Measurements from ENCODE around the gene LY6G6F. TPM values are rescaled to one million over a fixed set of nuclear protein-coding genes. Genes with fewer than 3 reads are reported as not detected.

The LY6G6F gene
- total RNA-seq, 4 donors from 2014 or later: not detected

DNA sequence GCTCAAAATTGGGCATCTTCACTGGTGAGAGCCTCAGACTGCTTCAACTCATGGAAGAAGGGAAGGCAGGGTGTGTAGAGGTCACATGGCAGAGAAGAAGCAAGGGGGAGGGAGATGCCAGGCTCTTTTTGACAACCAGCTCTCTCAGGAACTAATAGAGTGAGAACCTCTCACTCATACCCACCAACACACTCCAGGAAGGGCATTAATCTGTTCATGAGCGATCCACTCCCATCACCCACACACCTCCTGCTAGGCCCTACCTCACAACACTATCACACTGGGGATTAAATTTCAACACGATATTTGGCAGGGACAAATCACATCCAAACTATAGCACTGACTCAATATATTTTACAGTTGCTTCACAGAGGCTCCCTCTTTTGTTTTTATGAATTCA lies 35.1 kb downstream of the LY6G6F start:
- TF ChIP-seq CTCF (IDR thresholded peaks at IDR 0.05): no peak
- TF ChIP-seq EP300 (IDR thresholded peaks at IDR 0.05): no peak
- no peak for TF ChIP-seq POLR2A (IDR thresholded peaks at IDR 0.05)
- DNase-seq (ENCODE audit: low spot score in 2 of 2): no peak
- H3K36me3 ChIP-seq: peaks cover 0 to 22% (median 0%) of the 10 kb centered on the region in 3 donors
- WGBS, 2 donors: 85 to 86% methylated on average over 2 of the region's 2 CpGs
- no peaks in the 10 kb centered on the region for H3K9me3 ChIP-seq
- H3K27me3 ChIP-seq: no peaks in the 10 kb centered on the region
- no peak overlapping the region for H3K27ac ChIP-seq
- no peak overlapping the region for H3K4me3 ChIP-seq
- H3K4me1 ChIP-seq: peaks cover 0 to 39% (median 26%) of the 10 kb centered on the region in 4 donors

GRCh38 chr6:31742894-31743293 lies 36.2 kb downstream of the LY6G6F start:
- peaks cover 0 to 28% (median 16%) of the 10 kb centered on the region in 4 donors for H3K4me1 ChIP-seq
- WGBS, 2 donors: 86 to 87% methylated on average over 3 of the region's 3 CpGs
- H3K27ac ChIP-seq: no peak overlapping the region
- H3K27me3 ChIP-seq: no peaks in the 10 kb centered on the region
- no peaks in the 10 kb centered on the region for H3K9me3 ChIP-seq
- peaks cover 0 to 30% (median 0%) of the 10 kb centered on the region in 3 donors for H3K36me3 ChIP-seq
- no peak overlapping the region for H3K4me3 ChIP-seq
- DNase-seq (ENCODE audit: low spot score in 2 of 2): no peak
- TF ChIP-seq EP300 (IDR thresholded peaks at IDR 0.05) (no peak), CTCF (IDR thresholded peaks at IDR 0.05) (no peak), POLR2A (IDR thresholded peaks at IDR 0.05) (no peak)

DNA sequence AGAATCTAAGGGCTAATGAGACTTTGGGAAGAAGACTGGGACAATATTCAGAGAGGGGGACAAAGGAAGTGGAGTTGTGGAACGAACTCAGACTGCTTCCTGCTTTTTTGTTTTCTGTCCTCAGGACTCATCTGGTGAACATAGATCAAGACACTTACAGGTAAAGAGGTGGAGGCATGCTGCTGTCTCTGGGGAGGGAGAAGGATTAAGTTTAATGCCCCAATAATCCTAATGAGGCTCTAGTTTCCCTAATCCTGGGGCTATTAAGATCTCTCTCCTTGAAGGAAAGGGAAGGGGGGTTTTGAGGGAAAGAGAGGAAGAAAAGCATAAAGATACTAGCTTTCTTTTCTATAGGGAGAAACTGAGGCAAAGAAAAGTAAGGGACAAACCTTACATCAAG lies 37.8 kb downstream of the LY6G6F start:
- Histone ChIP-seq H3K4me3 (no peak overlapping the region), H3K36me3 (peaks cover 0 to 30% (median 0%) of the 10 kb centered on the region in 3 donors), H3K4me1 (peaks cover 0 to 13% (median 3%) of the 10 kb centered on the region in 4 donors), H3K9me3 (no peaks in the 10 kb centered on the region), H3K27ac (no peak overlapping the region), H3K27me3 (no peaks in the 10 kb centered on the region)
- TF ChIP-seq CTCF (IDR thresholded peaks at IDR 0.05): no peak
- TF ChIP-seq POLR2A (IDR thresholded peaks at IDR 0.05): no peak
- no peak for TF ChIP-seq EP300 (IDR thresholded peaks at IDR 0.05)
- no peak for DNase-seq (ENCODE audit: low spot score in 2 of 2)
- WGBS, 2 donors: 29 to 40% methylated on average over 1 of the region's 1 CpG

GRCh38 chr6:31749301-31750036 lies 42.8 kb downstream of the LY6G6F start:
- Histone ChIP-seq H3K4me1 (no peaks in the 10 kb centered on the region), H3K27me3 (no peaks in the 10 kb centered on the region), H3K9me3 (no peaks in the 10 kb centered on the region), H3K36me3 (peaks cover 0 to 15% (median 0%) of the 10 kb centered on the region in 3 donors), H3K4me3 (no peak overlapping the region), H3K27ac (no peak overlapping the region)
- WGBS, 2 donors: 89 to 95% methylated on average over 8 of the region's 8 CpGs
- DNase-seq (ENCODE audit: low spot score in 2 of 2): no peak
- TF ChIP-seq EP300 (IDR thresholded peaks at IDR 0.05): no peak
- no peak for TF ChIP-seq CTCF (IDR thresholded peaks at IDR 0.05)
- no peak for TF ChIP-seq POLR2A (IDR thresholded peaks at IDR 0.05)

DNA sequence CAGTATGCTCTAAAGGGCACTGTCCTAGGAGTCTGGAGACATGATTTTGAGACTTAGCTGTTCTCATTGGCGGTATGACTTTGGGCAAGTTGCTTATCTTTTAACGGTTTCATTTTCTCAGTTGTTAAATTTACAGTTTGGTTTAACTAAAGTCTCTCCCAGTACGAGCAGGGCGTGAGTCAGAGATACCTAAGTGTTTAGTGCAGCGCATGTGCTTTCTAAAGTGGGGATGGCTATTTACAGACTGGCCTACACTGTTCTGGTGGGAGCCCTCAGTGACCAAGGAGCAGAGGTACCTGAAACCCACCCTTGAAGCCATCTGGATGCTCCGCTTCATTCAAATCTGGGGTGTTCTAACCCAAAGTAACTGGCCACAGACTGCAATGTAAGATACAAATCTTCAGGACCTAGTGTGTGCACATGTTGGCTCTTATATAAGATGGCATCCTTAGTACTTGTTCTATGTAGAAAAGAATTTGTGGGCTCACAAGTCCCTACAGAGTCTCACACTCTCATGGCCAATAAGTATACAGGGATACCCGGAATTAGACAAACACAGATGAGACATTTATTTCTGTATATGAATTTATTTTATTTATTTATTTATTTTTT lies 43.9 kb downstream of the LY6G6F start:
- WGBS, 2 donors: 92 to 97% methylated on average over 7 of the region's 7 CpGs
- H3K4me3 ChIP-seq: no peak overlapping the region
- H3K27ac ChIP-seq: no peak overlapping the region

More for the DNA sequence above, 43.9 kb downstream of the LY6G6F start:
- H3K4me1 ChIP-seq: no peaks in the 10 kb centered on the region
- no peak for TF ChIP-seq POLR2A (IDR thresholded peaks at IDR 0.05)
- TF ChIP-seq EP300 (IDR thresholded peaks at IDR 0.05): no peak
- TF ChIP-seq CTCF (IDR thresholded peaks at IDR 0.05): no peak
- H3K9me3 ChIP-seq: no peaks in the 10 kb centered on the region
- DNase-seq (ENCODE audit: low spot score in 2 of 2): no peak
- H3K27me3 ChIP-seq: no peaks in the 10 kb centered on the region
- H3K36me3 ChIP-seq: peaks cover 0 to 15% (median 0%) of the 10 kb centered on the region in 3 donors
